HL-60 (cell line): ENCODE results near the gene LGALS9.

Experiments used
- DNase-seq, 2 experiments: peaks; one replicate each; pipeline ENCODE4 v3.0.0-alpha.2; 2010 to 2020; ENCODE audit warnings: low read depth in 1 of 2, low spot score in 1 of 2
- H3K27ac ChIP-seq: fragments of 250-450 bp; sonication (Bioruptor Pico); replicated peaks from 2 replicates; pipeline ENCODE4 v1.5.1; 2020; ENCODE audit warnings: mild to moderate bottlenecking, moderate library complexity
- H3K27me3 ChIP-seq: fragments of 250-450 bp; sonication (Bioruptor Pico); 2 replicates; pipeline ENCODE4 v1.5.1; 2021; ENCODE audit warnings: mild to moderate bottlenecking, moderate library complexity; ENCODE audit not compliant: insufficient read depth, poor library complexity, severe bottlenecking
- H3K4me3 ChIP-seq: replicated peaks from 2 replicates; pipeline ENCODE4 v1.5.1; 2011; ENCODE audit warnings: mild to moderate bottlenecking, control low read depth, low read length; ENCODE audit not compliant: insufficient read depth
- CTCF ChIP-seq: IDR thresholded peaks from one replicate; pipeline ENCODE4 v1.5.1; 2011; ENCODE audit warnings: low read length, control low read depth, inconsistent platforms; ENCODE audit not compliant: insufficient read depth
- GABPA ChIP-seq: IDR thresholded peaks from 2 replicates; pipeline ENCODE4 v1.6.1; 2012; ENCODE audit warnings: low read depth
- POLR2AphosphoS5 ChIP-seq: IDR thresholded peaks from 2 replicates; pipeline ENCODE4 v1.6.1; 2012; ENCODE audit warnings: low read depth
- SPI1 ChIP-seq: IDR thresholded peaks from 2 replicates; pipeline ENCODE4 v1.6.1; 2012; ENCODE audit warnings: low read depth, mild to moderate bottlenecking, borderline replicate concordance
- TF ChIP-seq, protein P1 (sequence below): IDR thresholded peaks from 2 replicates; pipeline ENCODE4 v1.6.1; 2012; ENCODE audit warnings: low read depth; ENCODE audit not compliant: insufficient replicate concordance

LGALS9 gene

GRCh38 chr17:27603421-27603770 is 27.6 kb upstream of the LGALS9 start:
- no peak overlapping the region for H3K4me3 ChIP-seq
- DNase-seq, result no peak
- TF ChIP-seq, protein P1, sequence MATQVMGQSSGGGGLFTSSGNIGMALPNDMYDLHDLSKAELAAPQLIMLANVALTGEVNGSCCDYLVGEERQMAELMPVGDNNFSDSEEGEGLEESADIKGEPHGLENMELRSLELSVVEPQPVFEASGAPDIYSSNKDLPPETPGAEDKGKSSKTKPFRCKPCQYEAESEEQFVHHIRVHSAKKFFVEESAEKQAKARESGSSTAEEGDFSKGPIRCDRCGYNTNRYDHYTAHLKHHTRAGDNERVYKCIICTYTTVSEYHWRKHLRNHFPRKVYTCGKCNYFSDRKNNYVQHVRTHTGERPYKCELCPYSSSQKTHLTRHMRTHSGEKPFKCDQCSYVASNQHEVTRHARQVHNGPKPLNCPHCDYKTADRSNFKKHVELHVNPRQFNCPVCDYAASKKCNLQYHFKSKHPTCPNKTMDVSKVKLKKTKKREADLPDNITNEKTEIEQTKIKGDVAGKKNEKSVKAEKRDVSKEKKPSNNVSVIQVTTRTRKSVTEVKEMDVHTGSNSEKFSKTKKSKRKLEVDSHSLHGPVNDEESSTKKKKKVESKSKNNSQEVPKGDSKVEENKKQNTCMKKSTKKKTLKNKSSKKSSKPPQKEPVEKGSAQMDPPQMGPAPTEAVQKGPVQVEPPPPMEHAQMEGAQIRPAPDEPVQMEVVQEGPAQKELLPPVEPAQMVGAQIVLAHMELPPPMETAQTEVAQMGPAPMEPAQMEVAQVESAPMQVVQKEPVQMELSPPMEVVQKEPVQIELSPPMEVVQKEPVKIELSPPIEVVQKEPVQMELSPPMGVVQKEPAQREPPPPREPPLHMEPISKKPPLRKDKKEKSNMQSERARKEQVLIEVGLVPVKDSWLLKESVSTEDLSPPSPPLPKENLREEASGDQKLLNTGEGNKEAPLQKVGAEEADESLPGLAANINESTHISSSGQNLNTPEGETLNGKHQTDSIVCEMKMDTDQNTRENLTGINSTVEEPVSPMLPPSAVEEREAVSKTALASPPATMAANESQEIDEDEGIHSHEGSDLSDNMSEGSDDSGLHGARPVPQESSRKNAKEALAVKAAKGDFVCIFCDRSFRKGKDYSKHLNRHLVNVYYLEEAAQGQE, result no peak
- no peak for TF ChIP-seq POLR2AphosphoS5
- no peak for TF ChIP-seq GABPA
- no peak for TF ChIP-seq SPI1
- no peak for TF ChIP-seq CTCF
- H3K27ac ChIP-seq, result no peak overlapping the region
- H3K27me3 ChIP-seq, result no peaks in the 10 kb centered on the region

- no peak for DNase-seq
- Histone ChIP-seq H3K27me3 (no peaks in the 10 kb centered on the region), H3K4me3 (no peak overlapping the region), H3K27ac (no peak overlapping the region)
- TF ChIP-seq SPI1 (no peak), POLR2AphosphoS5 (no peak), GABPA (no peak)
These were observed 26.9 kb upstream of the LGALS9 start for GRCh38 chr17:27603880-27604794.

- no peak for TF ChIP-seq CTCF
- no peak for TF ChIP-seq POLR2AphosphoS5
- no peak for TF ChIP-seq GABPA
- TF ChIP-seq, protein P1, result no peak
- TF ChIP-seq SPI1, result no peak
- no peak for DNase-seq
- Histone ChIP-seq H3K4me3 (no peak overlapping the region), H3K27ac (no peak overlapping the region), H3K27me3 (no peaks in the 10 kb centered on the region)
These were observed 25.6 kb upstream of the LGALS9 start for GRCh38 chr17:27605409-27605808.

GRCh38 chr17:27607521-27608091 is 23.4 kb upstream of the LGALS9 start:
- Histone ChIP-seq H3K27me3 (no peaks in the 10 kb centered on the region), H3K27ac (no peak overlapping the region), H3K4me3 (no peak overlapping the region)
- no peak for DNase-seq
- TF ChIP-seq GABPA (no peak), SPI1 (no peak), POLR2AphosphoS5 (no peak), CTCF (no peak)
- TF ChIP-seq, protein P1, result no peak
